Retinal pigment epithelial cell (primary cell): ENCODE data around the gene KCNH4.

ENCODE experiments used
- DNase-seq: peaks from one replicate; pipeline ENCODE4 v3.0.0-alpha.2; 2010; ENCODE audit warnings: low read depth
- H3K4me3 ChIP-seq: 2 replicates; pipeline ENCODE4 v1.5.1; 2011; ENCODE audit warnings: mild to moderate bottlenecking, low read length, control low read depth, moderate library complexity
- CTCF ChIP-seq: conservative IDR thresholded peaks from 2 replicates; pipeline ENCODE4 v1.5.1; 2011; ENCODE audit warnings: low read depth, low read length, control low read depth, inconsistent platforms

The KCNH4 gene

DNA sequence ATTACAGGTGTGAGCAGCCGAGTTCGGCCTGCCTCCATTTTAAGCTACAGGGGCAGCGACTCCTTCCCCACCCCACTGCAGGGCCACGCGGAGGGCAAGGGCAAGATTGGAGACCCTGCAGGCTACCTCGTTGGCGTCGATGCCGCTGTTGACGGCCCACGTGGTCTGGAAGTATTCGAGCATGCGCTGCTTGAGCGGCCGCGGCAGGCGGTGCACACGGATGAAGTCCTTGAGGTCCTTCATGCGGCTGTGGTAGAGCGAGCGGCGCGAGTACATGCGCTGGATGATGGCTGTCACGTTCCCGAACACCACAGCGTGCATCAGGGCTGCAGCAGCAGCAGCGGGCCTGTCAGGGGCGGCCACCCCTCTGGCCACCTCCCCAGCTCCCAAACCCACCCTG is 11.6 kb downstream of the KCNH4 start:
- H3K4me3 ChIP-seq: no peak overlapping the region
- no peak for DNase-seq
- no peak for TF ChIP-seq CTCF

DNA sequence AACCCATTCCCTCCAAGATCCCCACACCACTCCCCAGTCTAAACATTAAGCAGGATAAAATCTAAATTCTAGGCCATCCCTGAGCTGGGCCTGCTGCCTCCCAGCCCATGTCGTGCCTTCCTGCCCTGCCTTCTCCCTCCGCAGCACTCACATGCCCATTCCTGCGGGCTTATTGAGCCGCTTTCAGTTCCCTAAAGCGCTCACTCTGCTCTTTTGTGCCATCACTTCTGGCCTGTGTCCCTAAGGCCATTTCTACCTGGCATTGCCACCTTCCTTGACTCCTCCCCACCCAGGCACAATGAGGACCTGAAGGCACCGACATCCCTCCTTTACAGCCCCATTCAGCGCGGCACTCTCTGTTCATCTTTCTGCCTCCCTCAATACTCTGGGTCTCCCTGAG is 13.1 kb downstream of the KCNH4 start:
- no peak for DNase-seq

GRCh38 chr17:42166196-42166763 is 14.7 kb downstream of the KCNH4 start:
- no peak for DNase-seq
- no peak for TF ChIP-seq CTCF
- H3K4me3 ChIP-seq: no peak overlapping the region

More for the DNA sequence above, 13.1 kb downstream of the KCNH4 start:
- TF ChIP-seq CTCF: no peak
- no peak overlapping the region for H3K4me3 ChIP-seq

DNA sequence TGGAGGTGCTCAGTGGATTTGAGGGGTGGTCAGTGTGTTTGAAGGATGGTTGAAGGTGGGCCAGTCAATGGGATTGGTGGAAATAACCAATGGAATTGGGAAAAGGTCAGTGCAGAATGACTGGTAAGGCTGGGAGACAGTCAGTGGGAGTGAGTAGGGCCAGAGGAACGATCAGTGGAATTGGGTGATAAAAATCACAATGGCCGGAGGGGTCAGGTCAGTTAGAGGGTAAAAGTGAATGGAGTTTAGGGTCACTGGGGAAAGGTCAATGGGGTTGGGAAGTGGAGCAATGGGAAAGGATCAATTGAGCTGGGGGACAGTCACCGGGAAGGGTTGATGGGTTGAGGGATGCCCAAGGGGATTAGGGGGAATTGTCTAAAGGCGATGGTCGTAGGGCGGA is 15.2 kb downstream of the KCNH4 start:
- no peak overlapping the region for H3K4me3 ChIP-seq
- TF ChIP-seq CTCF: no peak
- DNase-seq: no peak

GRCh38 chr17:42163696-42164407 is 17.1 kb downstream of the KCNH4 start:
- TF ChIP-seq CTCF: no peak
- no peak overlapping the region for H3K4me3 ChIP-seq
- no peak for DNase-seq

- DNase-seq: no peak
- no peak overlapping the region for H3K4me3 ChIP-seq
- peak; percentile 53 for TF ChIP-seq CTCF
Observed at GRCh38 chr17:42163113-42163512, 17.8 kb downstream of the KCNH4 start.

DNA sequence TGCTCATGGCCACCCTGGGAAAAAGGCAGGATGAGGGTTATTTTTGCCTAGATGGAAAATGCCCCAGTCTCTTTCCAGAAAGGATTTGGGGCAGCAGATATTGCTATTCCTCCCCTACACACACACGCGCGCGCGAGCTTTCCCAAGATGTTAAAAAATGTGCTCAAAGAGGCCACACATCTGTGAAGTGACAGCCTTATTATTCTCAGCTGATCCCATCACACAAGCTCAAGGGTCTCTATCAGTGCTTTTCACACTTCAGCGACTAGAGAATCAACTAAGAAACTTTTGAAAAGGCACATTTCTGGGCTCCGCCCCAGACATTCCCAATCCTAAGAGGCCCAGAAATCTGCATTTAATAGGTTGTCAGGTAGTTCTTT is 20.4 kb downstream of the KCNH4 start:
- no peak for TF ChIP-seq CTCF
- no peak for DNase-seq
- no peak overlapping the region for H3K4me3 ChIP-seq
